Measurements from ENCODE around the gene LPP. TPM values are rescaled to one million over a fixed set of nuclear protein-coding genes. Genes with fewer than 3 reads are reported as not detected.
"Not testable (repeated sequence)": the region's sequence is repeated elsewhere in the genome, so short reads cannot be mapped to it uniquely, and the experiment has no call there.

The LPP gene
- polyA plus RNA-seq, 1 donor (not counting 4 experiments of a cell fraction or from before 2014, with no cell fraction given): 16.0 TPM

- Histone ChIP-seq H3K4me1 (ENCODE audit: control insufficient read depth, extremely low read depth, insufficient read depth, low read length) (no peaks in the 10 kb centered on the region), H2AFZ (ENCODE audit: control insufficient read depth, low read length) (no peak overlapping the region), H3K9me3 (ENCODE audit: control insufficient read depth, low read depth, low read length) (no peaks in the 10 kb centered on the region), H3K9ac (ENCODE audit: control insufficient read depth, extremely low read depth, insufficient read depth, low read length) (no peak overlapping the region), H3K4me3 (ENCODE audit: control insufficient read depth in 2 of 3, extremely low read depth in 1 of 3, insufficient read depth in 2 of 3, low read depth in 1 of 3, low read length in 3 of 3) (no peak overlapping the region), H4K20me1 (ENCODE audit: control insufficient read depth, extremely low read depth, insufficient read depth, low read length) (no peaks in the 10 kb centered on the region), H3K27ac (ENCODE audit: control insufficient read depth, insufficient read depth, low read length) (no peak overlapping the region), H3K79me2 (ENCODE audit: control insufficient read depth, insufficient read depth, low read length) (no peaks in the 10 kb centered on the region), H3K27me3 (ENCODE audit: control insufficient read depth, extremely low read depth, insufficient read depth, low read length) (no peaks in the 10 kb centered on the region), H3K36me3 (ENCODE audit: control insufficient read depth in 2 of 2, extremely low read depth in 1 of 2, insufficient read depth in 2 of 2, low read length in 2 of 2) (no peaks in the 10 kb centered on the region), H3K4me2 (ENCODE audit: control insufficient read depth, extremely low read depth, insufficient read depth, low read depth, low read length) (no peak overlapping the region), H3K9me1 (ENCODE audit: control insufficient read depth, extremely low read depth, insufficient read depth, low read length) (no peaks in the 10 kb centered on the region)
- DNase-seq (ENCODE audit: low read depth, low spot score) (no peak), FAIRE-seq (no peak)
- dilution Hi-C loops (cut with MboI; ENCODE audit: extremely low pct_ligation_motif_present, low sequenced_read_pairs): no loop called here
- TF ChIP-seq EZH2 (IDR thresholded peaks at IDR 0.05; ENCODE audit: low read length): no peak
- TF ChIP-seq CTCF (optimal IDR thresholded peaks at IDR 0.05 in 1 of 3, IDR thresholded peaks at IDR 0.05 in 1 of 3, conservative IDR thresholded peaks at IDR 0.05 in 1 of 3; ENCODE audit: extremely low read depth in 1 of 3, insufficient read depth in 2 of 3, low read length in 3 of 3): no peak
These were observed 286.5 kb downstream of the LPP start for GRCh38 chr3:188440340-188440972.

GRCh38 chr3:188442430-188442829 is 288.5 kb downstream of the LPP start:
- H3K9me1 ChIP-seq (ENCODE audit: control insufficient read depth, extremely low read depth, insufficient read depth, low read length): no peaks in the 10 kb centered on the region
- no peaks in the 10 kb centered on the region for H3K79me2 ChIP-seq (ENCODE audit: control insufficient read depth, insufficient read depth, low read length)
- no peaks in the 10 kb centered on the region for H3K36me3 ChIP-seq (ENCODE audit: control insufficient read depth in 2 of 2, extremely low read depth in 1 of 2, insufficient read depth in 2 of 2, low read length in 2 of 2)
- no peak for FAIRE-seq
- H3K27me3 ChIP-seq (ENCODE audit: control insufficient read depth, extremely low read depth, insufficient read depth, low read length): no peaks in the 10 kb centered on the region
- no peak overlapping the region for H3K9ac ChIP-seq (ENCODE audit: control insufficient read depth, extremely low read depth, insufficient read depth, low read length)
- no peak overlapping the region for H3K27ac ChIP-seq (ENCODE audit: control insufficient read depth, insufficient read depth, low read length)
- H4K20me1 ChIP-seq (ENCODE audit: control insufficient read depth, extremely low read depth, insufficient read depth, low read length): no peaks in the 10 kb centered on the region
- TF ChIP-seq CTCF (optimal IDR thresholded peaks at IDR 0.05 in 1 of 3, IDR thresholded peaks at IDR 0.05 in 1 of 3, conservative IDR thresholded peaks at IDR 0.05 in 1 of 3; ENCODE audit: extremely low read depth in 1 of 3, insufficient read depth in 2 of 3, low read length in 3 of 3) (no peak), EZH2 (IDR thresholded peaks at IDR 0.05; ENCODE audit: low read length) (no peak)
- no peak overlapping the region for H3K4me3 ChIP-seq (ENCODE audit: control insufficient read depth in 2 of 3, extremely low read depth in 1 of 3, insufficient read depth in 2 of 3, low read depth in 1 of 3, low read length in 3 of 3)
- no peak overlapping the region for H3K4me2 ChIP-seq (ENCODE audit: control insufficient read depth, extremely low read depth, insufficient read depth, low read depth, low read length)
- no peak for DNase-seq (ENCODE audit: low read depth, low spot score)
- H2AFZ ChIP-seq (ENCODE audit: control insufficient read depth, low read length): no peak overlapping the region
- H3K9me3 ChIP-seq (ENCODE audit: control insufficient read depth, low read depth, low read length): no peaks in the 10 kb centered on the region
- H3K4me1 ChIP-seq (ENCODE audit: control insufficient read depth, extremely low read depth, insufficient read depth, low read length): no peaks in the 10 kb centered on the region
- dilution Hi-C loops (cut with MboI; ENCODE audit: extremely low pct_ligation_motif_present, low sequenced_read_pairs): no loop called here

- dilution Hi-C loops (cut with MboI; ENCODE audit: extremely low pct_ligation_motif_present, low sequenced_read_pairs); H3K9ac ChIP-seq (ENCODE audit: control insufficient read depth, extremely low read depth, insufficient read depth, low read length); H3K4me2 ChIP-seq (ENCODE audit: control insufficient read depth, extremely low read depth, insufficient read depth, low read depth, low read length); H3K79me2 ChIP-seq (ENCODE audit: control insufficient read depth, insufficient read depth, low read length); H3K4me1 ChIP-seq (ENCODE audit: control insufficient read depth, extremely low read depth, insufficient read depth, low read length); H4K20me1 ChIP-seq (ENCODE audit: control insufficient read depth, extremely low read depth, insufficient read depth, low read length); H3K9me1 ChIP-seq (ENCODE audit: control insufficient read depth, extremely low read depth, insufficient read depth, low read length); H3K36me3 ChIP-seq (ENCODE audit: control insufficient read depth in 2 of 2, extremely low read depth in 1 of 2, insufficient read depth in 2 of 2, low read length in 2 of 2); FAIRE-seq; H3K27me3 ChIP-seq (ENCODE audit: control insufficient read depth, extremely low read depth, insufficient read depth, low read length); H3K4me3 ChIP-seq (ENCODE audit: control insufficient read depth in 2 of 3, extremely low read depth in 1 of 3, insufficient read depth in 2 of 3, low read depth in 1 of 3, low read length in 3 of 3); DNase-seq (ENCODE audit: low read depth, low spot score); H3K9me3 ChIP-seq (ENCODE audit: control insufficient read depth, low read depth, low read length); H3K27ac ChIP-seq (ENCODE audit: control insufficient read depth, insufficient read depth, low read length); H2AFZ ChIP-seq (ENCODE audit: control insufficient read depth, low read length): not testable (repeated sequence)
These were observed 291.2 kb downstream of the LPP start for GRCh38 chr3:188445175-188445574.

Measured in keratinocyte (primary cell).